PFSK-1 (cell line): Measurements from ENCODE around the gene AP4S1.

Experiments
- FOXP2 ChIP-seq: optimal IDR thresholded peaks from 2 replicates; pipeline ENCODE3; 2011; ENCODE audit warnings: borderline replicate concordance, control low read depth, inconsistent platforms; ENCODE audit not compliant: insufficient read depth; ENCODE audit errors: extremely low read length, extremely low read depth
- POLR2AphosphoS5 ChIP-seq: IDR thresholded peaks from 2 replicates; pipeline ENCODE4 v1.6.1; 2012; ENCODE audit warnings: low read depth, mild to moderate bottlenecking, control low read depth, low read length, moderate library complexity
- SIN3A ChIP-seq: IDR thresholded peaks from 2 replicates; pipeline ENCODE4 v1.6.1; 2012; ENCODE audit warnings: mild to moderate bottlenecking, low read length, moderate library complexity, borderline replicate concordance; ENCODE audit not compliant: insufficient read depth
- TAF1 ChIP-seq: IDR thresholded peaks from 2 replicates; pipeline ENCODE4 v1.6.1; 2012; ENCODE audit warnings: low read length, control low read depth, borderline replicate concordance; ENCODE audit not compliant: insufficient read depth
- TF ChIP-seq, protein P1 (sequence below), 2 experiments: IDR thresholded peaks; 2 replicates each; pipeline versions ENCODE4 v1.6.1 to v1.8.0; 2011 to 2012; ENCODE audit warnings: low read depth in 2 of 2, low read length in 2 of 2, control low read depth in 1 of 2, inconsistent platforms in 1 of 2, mild to moderate bottlenecking in 1 of 2, moderate library complexity in 1 of 2; ENCODE audit not compliant: insufficient read depth in 1 of 2

Gene AP4S1

DNA sequence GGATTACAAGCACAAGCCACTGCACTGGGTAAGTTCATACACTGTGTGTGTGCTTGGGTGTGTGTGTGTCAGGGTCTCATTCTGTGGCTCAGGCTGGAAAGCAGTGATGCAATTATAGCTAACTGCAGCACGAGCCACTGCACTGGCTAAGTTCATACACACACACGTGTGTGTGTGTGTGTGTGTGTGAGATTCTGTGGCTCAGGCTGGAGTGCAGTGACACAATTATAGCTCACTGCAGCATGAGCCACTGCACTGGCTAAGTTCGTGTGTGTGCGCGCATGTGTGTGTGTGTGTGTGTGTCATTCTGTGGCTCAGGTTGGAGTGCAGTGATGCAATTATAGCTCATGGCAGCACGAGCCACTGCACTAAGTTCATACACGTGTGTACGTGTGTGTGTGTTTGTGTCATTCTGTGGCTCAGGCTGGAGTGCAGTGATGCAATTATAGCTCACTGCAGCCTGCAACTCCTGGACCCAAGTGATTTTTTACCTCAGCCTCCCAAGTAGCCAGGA is 96.7 kb downstream of the AP4S1 start:
- TF ChIP-seq TAF1 (no peak), SIN3A (no peak), FOXP2 (no peak), POLR2AphosphoS5 (no peak)
- TF ChIP-seq, protein P1, sequence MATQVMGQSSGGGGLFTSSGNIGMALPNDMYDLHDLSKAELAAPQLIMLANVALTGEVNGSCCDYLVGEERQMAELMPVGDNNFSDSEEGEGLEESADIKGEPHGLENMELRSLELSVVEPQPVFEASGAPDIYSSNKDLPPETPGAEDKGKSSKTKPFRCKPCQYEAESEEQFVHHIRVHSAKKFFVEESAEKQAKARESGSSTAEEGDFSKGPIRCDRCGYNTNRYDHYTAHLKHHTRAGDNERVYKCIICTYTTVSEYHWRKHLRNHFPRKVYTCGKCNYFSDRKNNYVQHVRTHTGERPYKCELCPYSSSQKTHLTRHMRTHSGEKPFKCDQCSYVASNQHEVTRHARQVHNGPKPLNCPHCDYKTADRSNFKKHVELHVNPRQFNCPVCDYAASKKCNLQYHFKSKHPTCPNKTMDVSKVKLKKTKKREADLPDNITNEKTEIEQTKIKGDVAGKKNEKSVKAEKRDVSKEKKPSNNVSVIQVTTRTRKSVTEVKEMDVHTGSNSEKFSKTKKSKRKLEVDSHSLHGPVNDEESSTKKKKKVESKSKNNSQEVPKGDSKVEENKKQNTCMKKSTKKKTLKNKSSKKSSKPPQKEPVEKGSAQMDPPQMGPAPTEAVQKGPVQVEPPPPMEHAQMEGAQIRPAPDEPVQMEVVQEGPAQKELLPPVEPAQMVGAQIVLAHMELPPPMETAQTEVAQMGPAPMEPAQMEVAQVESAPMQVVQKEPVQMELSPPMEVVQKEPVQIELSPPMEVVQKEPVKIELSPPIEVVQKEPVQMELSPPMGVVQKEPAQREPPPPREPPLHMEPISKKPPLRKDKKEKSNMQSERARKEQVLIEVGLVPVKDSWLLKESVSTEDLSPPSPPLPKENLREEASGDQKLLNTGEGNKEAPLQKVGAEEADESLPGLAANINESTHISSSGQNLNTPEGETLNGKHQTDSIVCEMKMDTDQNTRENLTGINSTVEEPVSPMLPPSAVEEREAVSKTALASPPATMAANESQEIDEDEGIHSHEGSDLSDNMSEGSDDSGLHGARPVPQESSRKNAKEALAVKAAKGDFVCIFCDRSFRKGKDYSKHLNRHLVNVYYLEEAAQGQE (IDR thresholded peaks at IDR 0.05; ENCODE audit: insufficient read depth in 1 of 2, low read depth in 2 of 2, low read length in 2 of 2): no peak

DNA sequence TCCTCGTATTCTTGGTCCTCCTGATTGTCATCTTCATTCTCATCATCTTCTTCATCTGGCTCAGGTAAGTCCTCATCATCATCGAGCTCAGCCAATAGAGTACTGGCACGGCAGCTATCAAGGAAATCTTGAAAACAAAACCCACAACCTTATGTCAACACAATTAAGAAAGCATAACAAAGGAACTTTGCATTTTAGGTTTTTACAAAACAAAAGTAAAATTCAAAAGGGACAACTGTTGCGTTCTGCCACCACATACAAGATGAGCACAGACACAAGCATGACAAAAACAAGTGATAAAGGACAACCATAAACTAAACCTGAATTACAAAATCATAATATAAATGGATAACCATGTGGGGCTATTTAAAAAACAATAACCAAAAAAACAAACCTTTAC is 97.5 kb downstream of the AP4S1 start:
- TF ChIP-seq TAF1 (no peak), FOXP2 (no peak), SIN3A (no peak), POLR2AphosphoS5 (no peak)
- TF ChIP-seq, protein P1 (IDR thresholded peaks at IDR 0.05; ENCODE audit: insufficient read depth in 1 of 2, low read depth in 2 of 2, low read length in 2 of 2): no peak

DNA sequence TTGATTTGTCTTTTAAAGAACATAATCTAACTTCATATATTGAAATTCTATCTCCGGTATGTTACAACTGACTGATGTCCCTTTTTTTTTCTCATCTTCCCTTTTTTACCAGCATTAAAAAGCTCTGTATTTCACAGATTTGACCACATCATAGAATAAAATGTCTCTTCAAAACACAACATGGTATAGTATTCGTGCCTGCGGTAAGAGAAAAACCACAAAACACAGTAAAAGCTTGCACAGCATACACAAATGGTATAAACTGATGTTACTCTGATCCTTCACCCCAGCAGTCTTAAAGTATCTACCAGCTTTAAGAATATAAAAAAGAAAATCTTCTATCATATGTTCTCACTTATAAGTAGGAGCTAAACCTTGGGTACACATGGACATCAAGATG is 98.7 kb downstream of the AP4S1 start:
- no peak for TF ChIP-seq TAF1
- TF ChIP-seq SIN3A: no peak
- TF ChIP-seq, protein P1 (IDR thresholded peaks at IDR 0.05; ENCODE audit: insufficient read depth in 1 of 2, low read depth in 2 of 2, low read length in 2 of 2): no peak
- TF ChIP-seq POLR2AphosphoS5: no peak
- no peak for TF ChIP-seq FOXP2

DNA sequence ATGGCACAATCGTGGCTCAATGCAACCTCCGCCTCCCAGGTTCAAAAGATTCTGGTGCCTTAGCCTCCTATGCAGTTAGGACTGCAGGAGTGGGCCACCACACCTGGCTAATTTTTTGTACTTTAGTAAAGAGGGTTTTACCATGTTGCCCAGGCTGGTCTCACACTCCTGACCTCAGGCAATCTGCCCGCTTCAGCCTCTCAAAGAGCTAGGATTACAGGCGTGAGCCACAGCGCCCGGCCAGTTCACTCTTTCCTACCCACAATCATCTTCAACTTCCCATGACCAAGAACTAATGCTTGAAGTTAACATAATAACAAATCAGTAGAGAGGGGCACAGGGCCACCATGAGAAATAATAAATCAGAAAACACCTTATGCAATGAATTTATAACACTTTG is 99.8 kb downstream of the AP4S1 start:
- no peak for TF ChIP-seq FOXP2

DNA sequence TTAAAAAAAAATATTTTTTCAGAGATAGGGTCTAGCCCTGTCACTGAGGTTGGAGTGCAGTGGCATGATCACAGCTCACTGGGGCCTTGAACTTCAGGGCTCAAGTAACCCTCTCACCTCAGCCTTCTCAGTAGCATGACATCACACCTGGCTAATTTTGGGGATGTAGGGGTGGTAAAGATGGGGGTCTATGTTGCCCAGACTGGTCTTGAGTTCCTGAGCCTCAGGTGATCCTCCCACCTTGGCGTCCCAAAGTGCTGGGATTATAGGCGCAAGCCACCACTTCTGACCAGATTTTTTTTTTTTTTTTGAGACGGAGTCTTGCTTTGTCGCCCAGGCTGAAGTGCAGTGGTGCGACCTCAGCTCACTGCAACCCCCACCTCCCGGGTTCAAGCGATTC is 101.2 kb downstream of the AP4S1 start:
- TF ChIP-seq, protein P1 (IDR thresholded peaks at IDR 0.05; ENCODE audit: insufficient read depth in 1 of 2, low read depth in 2 of 2, low read length in 2 of 2): no peak
- TF ChIP-seq SIN3A (no peak), TAF1 (no peak), POLR2AphosphoS5 (no peak), FOXP2 (no peak)
